HepG2 (cell line): ENCODE results near the gene ETFA. TPM values are rescaled to one million over a fixed set of nuclear protein-coding genes. Genes with fewer than 3 reads are reported as not detected.

ENCODE experiments used
- DBP ChIP-seq: sonication (generic); formaldehyde crosslinking; IDR thresholded peaks from 2 replicates; pipeline ENCODE4 v1.4.0; 2020; ENCODE audit warnings: missing genetic modification reagents; ENCODE audit errors: not compliant biosample characterization
- GLI4 ChIP-seq: sonication (generic); formaldehyde crosslinking; IDR thresholded peaks from 2 replicates; pipeline ENCODE4 v1.5.1; 2020; ENCODE audit warnings: missing genetic modification reagents, mild to moderate bottlenecking, moderate library complexity, borderline replicate concordance
- IRX3 ChIP-seq: sonication (generic); formaldehyde crosslinking; IDR thresholded peaks from 2 replicates; pipeline ENCODE4 v1.8.1; 2023; ENCODE audit warnings: mild to moderate bottlenecking, low read depth, missing genetic modification reagents, borderline replicate concordance
- ISL2 ChIP-seq: sonication (generic); formaldehyde crosslinking; IDR thresholded peaks from 2 replicates; pipeline ENCODE4 v1.5.0; 2020; ENCODE audit warnings: missing genetic modification reagents
- KLF13 ChIP-seq: sonication (generic); formaldehyde crosslinking; IDR thresholded peaks from 2 replicates; pipeline ENCODE4 v1.4.0; 2020; ENCODE audit warnings: mild to moderate bottlenecking, missing genetic modification reagents
- KLF16 ChIP-seq, 2 experiments: sonication (generic) in 1 of 2; formaldehyde crosslinking in 1 of 2; IDR thresholded peaks; 2 replicates each; pipeline versions ENCODE4 v1.6.1 to v1.8.0; 2016 to 2023; ENCODE audit warnings: missing genetic modification reagents in 2 of 2, missing compliant biosample characterization in 1 of 2
- MATR3 ChIP-seq: sonication (generic); formaldehyde crosslinking; IDR thresholded peaks from 2 replicates; pipeline ENCODE4 v1.4.0; 2020; ENCODE audit warnings: missing genetic modification reagents
- PPARG ChIP-seq: conservative IDR thresholded peaks from 2 replicates; pipeline ENCODE4 v1.6.1; 2016; ENCODE audit warnings: missing biosample characterization, missing genetic modification reagents
- RFX3 ChIP-seq: IDR thresholded peaks from 2 replicates; pipeline ENCODE4 v1.6.1; 2016; ENCODE audit warnings: missing biosample characterization, missing genetic modification reagents
- TAF1 ChIP-seq: sonication (generic); formaldehyde crosslinking; IDR thresholded peaks from 2 replicates; pipeline ENCODE4 v1.4.0; 2020; ENCODE audit warnings: missing genetic modification reagents
- THAP9 ChIP-seq: sonication (generic); formaldehyde crosslinking; IDR thresholded peaks from 2 replicates; pipeline ENCODE4; 2020; ENCODE audit warnings: missing genetic modification reagents, mild to moderate bottlenecking, borderline replicate concordance
- ZKSCAN5 ChIP-seq: sonication (generic); formaldehyde crosslinking; IDR thresholded peaks from 2 replicates; pipeline ENCODE4 v1.5.1; 2020; ENCODE audit warnings: mild to moderate bottlenecking, missing genetic modification reagents
- ZMYM2 ChIP-seq: sonication (generic); formaldehyde crosslinking; IDR thresholded peaks from 2 replicates; pipeline ENCODE4 v1.8.0; 2022; ENCODE audit warnings: mild to moderate bottlenecking, missing genetic modification reagents
- ZMYM3 ChIP-seq: sonication (generic); formaldehyde crosslinking; IDR thresholded peaks from 2 replicates; pipeline ENCODE4 v1.5.1; 2020; ENCODE audit warnings: mild to moderate bottlenecking, missing genetic modification reagents
- ZNF572 ChIP-seq: sonication (generic); formaldehyde crosslinking; IDR thresholded peaks from 2 replicates; pipeline ENCODE4 v1.5.1; 2020; ENCODE audit warnings: mild to moderate bottlenecking, missing genetic modification reagents
- ZNF609 ChIP-seq: sonication (generic); formaldehyde crosslinking; IDR thresholded peaks from 2 replicates; pipeline ENCODE4 v1.4.0; 2020; ENCODE audit warnings: mild to moderate bottlenecking, missing genetic modification reagents, borderline replicate concordance
- ZNF7 ChIP-seq: IDR thresholded peaks from 2 replicates; pipeline ENCODE4 v1.6.1; 2016; ENCODE audit warnings: missing biosample characterization, missing genetic modification reagents
- ZSCAN9 ChIP-seq: IDR thresholded peaks from 2 replicates; pipeline ENCODE4 v1.6.1; 2016; ENCODE audit warnings: borderline replicate concordance
- polyA plus RNA-seq, 8 experiments: library from polyadenylated mRNA; depleted of rRNA in 3 of 8; stranded (reverse) in 7 of 8; unstranded in 1 of 8; fragments of >200 nt; fragmentation: Illumina TruSeq in 4 of 8; extraction: Trizol in 4 of 8; gene quantifications; 2 replicates each; pipeline versions ENCODE4 v1.2.1 to v1.2.3, GENCODE V29; 2011 to 2016; ENCODE audit warnings: low read depth in 4 of 8, missing spikeins in 1 of 8, mixed read lengths in 1 of 8; ENCODE audit not compliant: insufficient read depth in 1 of 8
- total RNA-seq, 5 experiments: library from RNA; depleted of rRNA; stranded (reverse); fragments of >200 nt; fragmentation: Illumina TruSeq; extraction: Trizol; gene quantifications; 2 replicates each; pipeline ENCODE4 v1.2.3, GENCODE V29; 2016; ENCODE audit warnings: low read depth in 1 of 5
- TF ChIP-seq, protein P1 (sequence below): sonication (generic); formaldehyde crosslinking; IDR thresholded peaks from 2 replicates; pipeline ENCODE4 v1.4.0; 2020; ENCODE audit warnings: missing genetic modification reagents

The ETFA gene
- total and polyA plus RNA-seq, 2 of the 13 experiments (the other 11 are each of a cell fraction or from before 2014, with no cell fraction given), result 291 to 396 TPM

DNA sequence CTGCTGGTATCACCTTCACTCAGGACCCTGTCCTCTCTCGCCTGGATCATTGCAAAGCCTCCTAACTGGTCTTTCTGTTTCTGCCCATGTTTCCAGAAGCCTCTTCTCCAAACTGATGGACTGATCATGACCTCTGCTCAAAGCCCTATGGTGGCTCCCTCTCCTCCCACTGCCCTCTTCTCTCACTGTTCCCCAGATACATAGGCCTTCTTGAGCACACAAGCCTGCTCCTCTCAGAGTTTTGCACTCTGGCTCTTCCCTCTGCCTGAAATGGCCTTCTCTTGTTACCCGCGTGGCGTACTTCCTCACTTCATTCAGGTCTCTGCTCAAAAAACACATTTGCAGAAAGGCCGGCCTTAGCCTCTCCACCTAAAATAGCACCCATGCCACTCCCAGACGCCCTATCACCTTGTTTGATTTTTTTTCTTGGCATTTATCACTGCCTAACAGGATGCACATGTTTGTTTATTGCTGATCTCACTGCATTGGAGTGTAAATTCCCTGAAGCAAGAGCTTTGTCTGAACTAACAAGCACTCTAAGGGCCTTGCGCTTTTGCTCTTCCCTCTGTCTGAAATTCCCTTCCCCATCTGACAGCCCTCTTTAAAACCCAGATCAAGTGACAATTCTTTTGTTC lies 1.4 kb upstream of the ETFA start (continued):
- TF ChIP-seq ZNF572 (CRISPR knock-in tag) (no peak), IRX3 (CRISPR knock-in tag) (no peak), ZMYM3 (peak; percentile 51; the same call in 1 of the 2 replicates), GLI4 (CRISPR knock-in tag) (no peak), ZNF609 (no peak), KLF16 (CRISPR knock-in tag; IDR thresholded peaks at IDR 0.05) (no peak), DBP (CRISPR knock-in tag) (no peak), PPARG (CRISPR knock-in tag) (peak; percentile 94), ZMYM2 (no peak), TAF1 (no peak), ZNF7 (CRISPR knock-in tag) (no peak), ZKSCAN5 (no peak), ISL2 (CRISPR knock-in tag) (no peak), ZSCAN9 (CRISPR knock-in tag) (no peak), KLF13 (CRISPR knock-in tag) (no peak), THAP9 (no peak), RFX3 (no peak), MATR3 (CRISPR knock-in tag) (no peak)
- TF ChIP-seq, protein P1, sequence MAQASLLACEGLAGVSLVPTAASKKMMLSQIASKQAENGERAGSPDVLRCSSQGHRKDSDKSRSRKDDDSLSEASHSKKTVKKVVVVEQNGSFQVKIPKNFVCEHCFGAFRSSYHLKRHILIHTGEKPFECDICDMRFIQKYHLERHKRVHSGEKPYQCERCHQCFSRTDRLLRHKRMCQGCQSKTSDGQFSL, result no peak
